GM12878 (cell line): Measurements from ENCODE around the gene DDR1. TPM values are rescaled to one million over a fixed set of nuclear protein-coding genes. Genes with fewer than 3 reads are reported as not detected.

Experiments
- ATAC-seq: fragments of 200-7000 bp; cut with Tn5 transposase; 3 replicates; pipeline ENCODE4 v1.9.1; 2020; ENCODE audit warnings: mild to moderate bottlenecking, moderate library complexity
- BruUV-seq: library from RNA; stranded (reverse); fragments of 400-500 nt; replicated peaks from 2 replicates; lab custom pipeline; 2021; lab: Mats Ljungman, UMichigan
- CTCF ChIA-PET: fragments of 300-600 bp; sonication (Branson Sonifier 250); formaldehyde crosslinking; extraction: SDS; loops from one replicate; lab custom pipeline; 2021; ENCODE audit warnings: inconsistent platforms; lab: Yijun Ruan, JAX
- POLR2A ChIA-PET: fragments of 350-600 bp; formaldehyde crosslinking; extraction: SDS; loops from one replicate; lab custom pipeline; 2021; ENCODE audit warnings: inconsistent platforms; lab: Charles Lee
- RAD21 ChIA-PET: fragments of 300-600 bp; sonication (Branson Sonifier 250); formaldehyde crosslinking; loops from one replicate; lab custom pipeline; 2023; ENCODE audit warnings: antibody characterized with exemption; ENCODE audit not compliant: unreplicated experiment; lab: Charles Lee
- SMC1A ChIA-PET: fragments of 300-600 bp; sonication (Branson Sonifier 250); formaldehyde crosslinking; loops from one replicate; lab custom pipeline; 2023; ENCODE audit not compliant: unreplicated experiment, uncharacterized antibody; lab: Charles Lee
- DNase-seq: peaks from one replicate; pipeline ENCODE4 v3.0.0-alpha.2; 2011; ENCODE audit warnings: low read depth, low spot score
- FAIRE-seq: peaks from 3 replicates; lab custom pipeline; 2011; peaks lifted over from hg19 to GRCh38; lab: Jason Lieb, UNC
- H2AFZ ChIP-seq: 2 replicates; pipeline ENCODE4 v1.6.0; 2011; ENCODE audit warnings: low read depth, low read length, control low read depth; ENCODE audit not compliant: control insufficient read depth
- H3K27ac ChIP-seq: 2 replicates; pipeline ENCODE4 v1.5.1; 2011; ENCODE audit warnings: control low read depth; ENCODE audit not compliant: control insufficient read depth, insufficient read depth
- H3K27me3 ChIP-seq, 2 experiments: replicated peaks in 1 of 2; 2 replicates each; pipeline versions ENCODE4 v1.6.0 to v1.6.1; 2011; ENCODE audit warnings: low read length in 1 of 2; ENCODE audit not compliant: control insufficient read depth in 2 of 2, insufficient read depth in 2 of 2
- H3K36me3 ChIP-seq, 2 experiments: 2 replicates each; pipeline ENCODE4 v1.5.1; 2011; ENCODE audit warnings: low read length in 1 of 2; ENCODE audit not compliant: control insufficient read depth in 2 of 2, insufficient read depth in 2 of 2
- H3K4me1 ChIP-seq: 2 replicates; pipeline ENCODE4 v1.6.1; 2011; ENCODE audit warnings: mild to moderate bottlenecking, low read length, moderate library complexity, mixed read lengths; ENCODE audit not compliant: control insufficient read depth, insufficient read depth
- H3K4me2 ChIP-seq: 2 replicates; pipeline ENCODE4 v1.6.0; 2011; ENCODE audit warnings: control low read depth; ENCODE audit not compliant: control insufficient read depth, insufficient read depth
- H3K4me3 ChIP-seq: fragments of 200-600 bp; sonication (generic); 2 replicates; pipeline ENCODE4 v1.5.1; 2016
- H3K79me2 ChIP-seq: 2 replicates; pipeline ENCODE4 v1.6.0; 2011; ENCODE audit warnings: low read length; ENCODE audit not compliant: control insufficient read depth, insufficient read depth
- H3K9ac ChIP-seq: 2 replicates; pipeline ENCODE4 v1.8.0; 2011; ENCODE audit warnings: low read length, control low read depth, mixed read lengths; ENCODE audit not compliant: control insufficient read depth, insufficient read depth
- H3K9me3 ChIP-seq: replicated peaks from 3 replicates; pipeline ENCODE4 v1.5.1; 2011; ENCODE audit warnings: mild to moderate bottlenecking, low read length; ENCODE audit not compliant: control insufficient read depth, insufficient read depth
- H4K20me1 ChIP-seq: 2 replicates; pipeline ENCODE4 v1.6.0; 2011; ENCODE audit not compliant: control insufficient read depth, insufficient read depth
- CREB1 ChIP-seq: IDR thresholded peaks from 2 replicates; pipeline ENCODE4 v1.6.1; 2012; ENCODE audit warnings: low read depth, mild to moderate bottlenecking, inconsistent platforms
- ELK1 ChIP-seq: IDR thresholded peaks from 2 replicates; pipeline ENCODE4 v1.6.1; 2012; ENCODE audit warnings: low read depth, low read length, improper control_type of control experiment
- FOS ChIP-seq: IDR thresholded peaks from 3 replicates; pipeline ENCODE4 v1.6.1; 2011; ENCODE audit warnings: borderline replicate concordance; ENCODE audit not compliant: insufficient read length; ENCODE audit errors: extremely low read depth
- FOXM1 ChIP-seq: IDR thresholded peaks from 2 replicates; pipeline ENCODE4 v1.6.1; 2012; ENCODE audit warnings: low read depth, mild to moderate bottlenecking, inconsistent platforms, low read length, moderate library complexity
- GATAD2B ChIP-seq: fragments of 450-650 bp; conservative IDR thresholded peaks from 2 replicates; pipeline ENCODE4 v1.6.1; 2017; ENCODE audit warnings: low read depth, mild to moderate bottlenecking, moderate library complexity
- IKZF2 ChIP-seq, 2 experiments: fragments of 450-650 bp; IDR thresholded peaks; 2 replicates each; pipeline ENCODE4 v1.6.1; 2017; ENCODE audit warnings: mild to moderate bottlenecking in 2 of 2, moderate library complexity in 2 of 2
- MTA2 ChIP-seq: fragments of 450-650 bp; IDR thresholded peaks from 2 replicates; pipeline ENCODE4 v1.6.1; 2016; ENCODE audit warnings: low read depth, mild to moderate bottlenecking, moderate library complexity
- NFYA ChIP-seq: IDR thresholded peaks from 2 replicates; pipeline ENCODE4 v1.6.1; 2011; ENCODE audit warnings: low read depth, mild to moderate bottlenecking, low read length, improper control_type of control experiment, borderline replicate concordance
- PAX5 ChIP-seq: IDR thresholded peaks from 2 replicates; pipeline ENCODE4 v1.6.1; 2011; ENCODE audit warnings: low read depth, low read length, borderline replicate concordance
- POLR2A ChIP-seq: IDR thresholded peaks from 2 replicates; pipeline ENCODE4 v1.6.1; 2011; ENCODE audit warnings: low read depth, mild to moderate bottlenecking, low read length
- PRDM15 ChIP-seq: fragments of 450-650 bp; formaldehyde crosslinking; IDR thresholded peaks from 2 replicates; pipeline ENCODE4 v1.4.0; 2020; ENCODE audit warnings: mild to moderate bottlenecking, moderate library complexity
- RCOR1 ChIP-seq: conservative IDR thresholded peaks from 2 replicates; pipeline ENCODE4 v1.6.1; 2012; ENCODE audit warnings: low read depth, low read length, improper control_type of control experiment
- RELB ChIP-seq: fragments of 450-650 bp; IDR thresholded peaks from 2 replicates; pipeline ENCODE4 v1.6.1; 2017; ENCODE audit warnings: low read depth, mild to moderate bottlenecking, moderate library complexity
- ZBTB33 ChIP-seq: fragments of 450-650 bp; IDR thresholded peaks from 2 replicates; pipeline ENCODE4 v1.6.1; 2017; ENCODE audit warnings: mild to moderate bottlenecking
- whole genome bisulfite sequencing: methylation state at CpG from one replicate; pipeline ENCODE4 v1.1.6; 2016; ENCODE audit warnings: low lambda C conversion rate; ENCODE audit not compliant: insufficient replicate concordance, insufficient coverage; ENCODE audit errors: missing lambda C conversion rate; 5-methylcytosine and 5-hydroxymethylcytosine counted together
- in situ Hi-C: fragments of 300-500 bp; cut with MboI; formaldehyde crosslinking; loops from 9 replicates; pipeline ENCODE4 v1.14.3; 2018; ENCODE audit warnings: mixed read lengths
- intact Hi-C: fragments of 100-400 bp; cut with micrococcal nuclease; formaldehyde crosslinking; loops from one replicate; pipeline ENCODE4 v1.14.2; 2022; ENCODE audit not compliant: unreplicated experiment
- polyA plus RNA-seq, 11 experiments: library from polyadenylated mRNA; depleted of rRNA in 4 of 11; unstranded in 6 of 11; stranded (reverse) in 5 of 11; fragments of >200 nt; fragmentation: Nextera tagmentation in 4 of 11; fragmentation: Illumina TruSeq in 1 of 11; extraction: Ambion mirVana in 4 of 11; extraction: Trizol in 1 of 11; gene quantifications; 1 replicate in 1 of 11; 2 replicates in 10 of 11; pipeline versions ENCODE4 v1.2.1 to v1.2.3, GENCODE V29; 2011 to 2016; ENCODE audit warnings: inconsistent platforms in 2 of 11, missing spikeins in 2 of 11, low read depth in 1 of 11
- total RNA-seq, 4 experiments: library from RNA; depleted of rRNA in 3 of 4; stranded (reverse); fragments of >200 nt in 3 of 4; fragmentation: Illumina TruSeq in 1 of 4; extraction: Trizol in 1 of 4; gene quantifications; 2 replicates each; pipeline versions ENCODE4 v1.2.1 to v1.2.3, GENCODE V29; 2013 to 2021

Gene DDR1
- total and polyA plus RNA-seq, 10 of the 15 experiments (the other 5 are each of a cell fraction or from before 2014, with no cell fraction given), result 1.1 to 39.0 (median 11.9) TPM

- TF ChIP-seq RELB (no peak), GATAD2B (no peak), PAX5 (no peak)
Measured at GRCh38 chr6:30932665-30933365, 48.5 kb downstream of the DDR1 start (continued).

GRCh38 chr6:30935018-30935417, 50.7 kb downstream of the DDR1 start:
- ChIA-PET POLR2A (interaction anchor here (0.6 kb wide), 1 partner anchor 8 kb away, joined by 7 read pairs; no protein-coding TSS in a partner anchor), RAD21 (interaction anchor here (0.6 kb wide), 1 partner anchor 206 kb away, joined by 3 read pairs; no protein-coding TSS in a partner anchor), SMC1A (interaction anchor here (0.6 kb wide), 1 partner anchor 47 kb away, joined by 3 read pairs; no protein-coding TSS in a partner anchor), CTCF (interaction anchor here (0.9 kb wide), 1 partner anchor 146 kb away, joined by 5 read pairs; no protein-coding TSS in a partner anchor)
- Histone ChIP-seq H3K27me3 (peaks cover 0 to 2% of the 10 kb centered on the region in 2 experiments; a peak in 1 of 4 replicates), H3K9me3 (no peaks in the 10 kb centered on the region), H4K20me1 (no peaks in the 10 kb centered on the region), H3K4me2 (no peak overlapping the region), H3K79me2 (no peaks in the 10 kb centered on the region), H3K4me3 (no peak overlapping the region), H3K36me3 (no peaks in the 10 kb centered on the region), H3K4me1 (no peaks in the 10 kb centered on the region), H3K9ac (no peak overlapping the region), H2AFZ (no peak overlapping the region), H3K27ac (no peak overlapping the region)
- BruUV-seq, result no TSS peak
- ATAC-seq (no peak), FAIRE-seq (no peak), DNase-seq (no peak)
- WGBS, result 2% methylated on average over 3 of the region's 3 CpGs
- in situ Hi-C loops (no loop called here), intact Hi-C loops (no loop called here)
- TF ChIP-seq MTA2 (no peak), IKZF2 (IDR thresholded peaks at IDR 0.05) (no peak), POLR2A (no peak), CREB1 (no peak), NFYA (no peak), ZBTB33 (no peak), FOS (no peak), FOXM1 (no peak), PRDM15 (CRISPR knock-in tag) (no peak), ELK1 (no peak), RCOR1 (no peak)
